Measurements from ENCODE around the gene PRKAG3. TPM values are rescaled to one million over a fixed set of nuclear protein-coding genes. Genes with fewer than 3 reads are reported as not detected.

PRKAG3 gene
- not detected in 2 replicates for polyA plus RNA-seq (2014; cell fraction: cytosol; rRNA removed)
- not detected in 2 replicates for polyA plus RNA-seq (2014; cell fraction: nucleus; rRNA removed)

GRCh38 chr2:218831378-218831990, at the start of gene PRKAG3:
TSS of gene PRKAG3 (minus strand) at chr2:218831803.
- DNase-seq (ENCODE audit: low spot score): no peak

- DNase-seq (ENCODE audit: low spot score): no peak
These were observed 49.4 kb upstream of the PRKAG3 start for GRCh38 chr2:218880859-218881594.

- DNase-seq (ENCODE audit: low spot score): no peak
These were observed 48.7 kb upstream of the PRKAG3 start, which contains the start of gene WNT10A for GRCh38 chr2:218880102-218880858. TSS of gene WNT10A (plus strand) at chr2:218880852. CDS start at chr2:218880996, 144 bp downstream.

- no peak for DNase-seq (ENCODE audit: low spot score)
These were observed 48.1 kb upstream of the PRKAG3 start for GRCh38 chr2:218879776-218880101.

GRCh38 chr2:218878926-218879761, 47.5 kb upstream of the PRKAG3 start:
- no peak for DNase-seq (ENCODE audit: low spot score)

GRCh38 chr2:218878486-218878885, 46.9 kb upstream of the PRKAG3 start:
- no peak for DNase-seq (ENCODE audit: low spot score)

- DNase-seq (ENCODE audit: low spot score): no peak
These were observed 46.3 kb upstream of the PRKAG3 start for GRCh38 chr2:218877891-218878290.

- no peak for DNase-seq (ENCODE audit: low spot score)
These were observed 45.7 kb upstream of the PRKAG3 start for GRCh38 chr2:218877331-218877730.

- DNase-seq (ENCODE audit: low spot score): peak; percentile 86
These were observed 45.1 kb upstream of the PRKAG3 start for GRCh38 chr2:218876562-218877219.

- no peak for DNase-seq (ENCODE audit: low spot score)
These were observed 44.2 kb upstream of the PRKAG3 start for GRCh38 chr2:218875692-218876246.

GRCh38 chr2:218873359-218874194, 42.0 kb upstream of the PRKAG3 start:
- no peak for DNase-seq (ENCODE audit: low spot score)

- DNase-seq (ENCODE audit: low spot score): no peak
These were observed 41.2 kb upstream of the PRKAG3 start for GRCh38 chr2:218872645-218873358.

- no peak for DNase-seq (ENCODE audit: low spot score)
These were observed 40.0 kb upstream of the PRKAG3 start for GRCh38 chr2:218871345-218872302.

GRCh38 chr2:218870984-218871344, 39.4 kb upstream of the PRKAG3 start:
- DNase-seq (ENCODE audit: low spot score): no peak

- DNase-seq (ENCODE audit: low spot score): no peak
These were observed 37.5 kb upstream of the PRKAG3 start for GRCh38 chr2:218869064-218869463.

- DNase-seq (ENCODE audit: low spot score): no peak
These were observed 36.3 kb upstream of the PRKAG3 start for GRCh38 chr2:218867900-218868299.

- DNase-seq (ENCODE audit: low spot score): no peak
These were observed 34.4 kb upstream of the PRKAG3 start for GRCh38 chr2:218865999-218866398.

GRCh38 chr2:218865396-218865795, 33.8 kb upstream of the PRKAG3 start:
- DNase-seq (ENCODE audit: low spot score): no peak

Measured in SK-N-DZ (cell line).